Erythroblast (primary cell): ENCODE results near the gene ZMIZ1.

Source experiments
- GATA1 ChIP-seq: IDR thresholded peaks from 2 replicates; pipeline ENCODE4 v1.6.1; 2011; ENCODE audit warnings: low read depth, mild to moderate bottlenecking, control low read depth, low read length, moderate library complexity
- POLR2A ChIP-seq: IDR thresholded peaks from 2 replicates; pipeline ENCODE4 v1.6.1; 2011; ENCODE audit warnings: mild to moderate bottlenecking, low read length

DNA sequence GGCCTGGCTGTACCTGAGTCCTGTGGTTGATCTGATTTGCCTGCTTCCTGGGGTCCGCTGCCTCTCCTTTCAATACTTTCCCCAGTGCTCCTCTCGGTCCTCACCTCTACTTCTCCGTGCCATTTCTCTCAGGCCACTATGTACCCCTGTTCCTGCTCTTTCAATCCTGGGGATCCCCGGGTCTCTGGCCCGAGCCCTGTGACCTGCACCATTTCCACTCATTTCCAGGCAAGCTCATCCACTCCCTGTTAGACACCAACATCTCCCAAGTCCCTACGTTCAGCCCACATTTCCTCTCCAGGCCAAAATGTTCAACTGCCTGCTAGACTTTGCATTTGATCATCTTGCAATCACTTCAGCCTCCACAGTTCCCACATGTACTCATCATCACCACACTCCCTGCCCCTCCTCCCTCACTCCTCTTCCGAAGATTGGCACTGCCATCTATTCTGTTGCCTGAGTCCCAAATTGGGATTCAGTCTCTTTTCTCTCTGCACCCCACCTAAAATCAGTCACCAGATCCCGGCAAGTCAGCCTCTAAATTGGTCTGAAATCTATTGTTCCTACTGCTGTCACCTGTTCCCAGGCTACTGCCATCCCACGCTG lies 34.4 kb upstream of the ZMIZ1 start:
- no peak for TF ChIP-seq POLR2A
- no peak for TF ChIP-seq GATA1
